HCT116 (cell line): ENCODE results near the gene ASCL1. TPM values are rescaled to one million over a fixed set of nuclear protein-coding genes. Genes with fewer than 3 reads are reported as not detected.
A peak's percentile ranks its signal among the peaks of the same experiment; 100 is the strongest.

Experiments used
- ATAC-seq: fragments of 200-7000 bp; cut with Tn5 transposase; 2 replicates; pipeline ENCODE4 v1.9.1; 2020; ENCODE audit warnings: mild to moderate bottlenecking, moderate library complexity
- BruUV-seq: library from RNA; stranded (reverse); fragments of 400-500 nt; replicated peaks from 2 replicates; lab custom pipeline; 2021; lab: Mats Ljungman, UMichigan
- CTCF ChIA-PET: fragments of 300-600 bp; sonication (Branson Sonifier 250); formaldehyde crosslinking; loops from one replicate; lab custom pipeline; 2021; ENCODE audit warnings: antibody characterized with exemption; lab: Charles Lee
- POLR2A ChIA-PET: fragments of 300-600, 350-600 bp; sonication (Branson Sonifier 250); formaldehyde crosslinking; loops from one replicate; lab custom pipeline; 2021; ENCODE audit warnings: antibody characterized with exemption; lab: Charles Lee
- RAD21 ChIA-PET, 2 experiments: fragments of 300-600 bp; sonication (Branson Sonifier 250); formaldehyde crosslinking; loops; one replicate each; lab custom pipeline; 2023; ENCODE audit warnings: low total read pairs in 2 of 2; ENCODE audit not compliant: uncharacterized antibody in 2 of 2, unreplicated experiment in 2 of 2, low non-redundant PET in 1 of 2; lab: Charles Lee
- DNase-seq: peaks from one replicate; pipeline ENCODE4 v3.0.0-alpha.2; 2010; ENCODE audit warnings: low read depth, low spot score
- H2AFZ ChIP-seq: fragments of 200-600 bp; shearing (Covaris generic), sonication (generic); 2 replicates; pipeline ENCODE4 v1.6.1; 2017; ENCODE audit warnings: low read depth, mixed run types, mixed read lengths, antibody characterized with exemption, low read length; ENCODE audit not compliant: poor library complexity, severe bottlenecking
- H3K27ac ChIP-seq: 2 replicates; pipeline ENCODE4 v1.5.1; 2012; ENCODE audit warnings: low read depth, low read length
- H3K27me3 ChIP-seq: fragments of 200-600 bp; sonication (generic); 2 replicates; pipeline ENCODE4 v1.6.1; 2016; ENCODE audit warnings: mixed run types, low read length, mixed read lengths; ENCODE audit not compliant: insufficient read depth
- H3K36me3 ChIP-seq, 2 experiments: fragments of 200-500 bp in 1 of 2; fragments of 200-600 bp in 1 of 2; sonication (Bioruptor generic) in 1 of 2; sonication (generic) in 1 of 2; 2 replicates each; pipeline versions ENCODE4 v1.5.1 to v1.6.1; 2014 to 2016; ENCODE audit warnings: low read length in 2 of 2, inconsistent platforms in 1 of 2, mixed read lengths in 1 of 2, mixed run types in 1 of 2; ENCODE audit not compliant: insufficient read depth in 2 of 2, control insufficient read depth in 1 of 2
- H3K4me1 ChIP-seq, 2 experiments: fragments of 200-600 bp in 1 of 2; sonication (generic) in 1 of 2; 2 replicates each; pipeline versions ENCODE4 v1.5.1 to v1.6.1; 2012 to 2017; ENCODE audit warnings: low read length in 2 of 2, inconsistent platforms in 1 of 2, mild to moderate bottlenecking in 1 of 2, mixed read lengths in 1 of 2, mixed run types in 1 of 2, moderate library complexity in 1 of 2; ENCODE audit not compliant: insufficient read depth in 2 of 2, control insufficient read depth in 1 of 2
- H3K4me2 ChIP-seq: fragments of 200-600 bp; sonication (generic); 2 replicates; pipeline ENCODE4 v1.6.1; 2017; ENCODE audit warnings: mixed run types, low read length, mixed read lengths
- H3K4me3 ChIP-seq, 2 experiments: fragments of 200-600 bp in 1 of 2; sonication (generic) in 1 of 2; replicated peaks in 1 of 2; 2 replicates each; pipeline ENCODE4 v1.5.1; 2011 to 2016; ENCODE audit warnings: low read length in 2 of 2, control low read depth in 1 of 2, low read depth in 1 of 2, mild to moderate bottlenecking in 1 of 2, mixed read lengths in 1 of 2, mixed run types in 1 of 2
- H3K79me2 ChIP-seq: fragments of 200-600 bp; sonication (generic); 2 replicates; pipeline ENCODE4 v1.6.1; 2017; ENCODE audit warnings: mild to moderate bottlenecking, mixed run types, low read length, moderate library complexity, mixed read lengths; ENCODE audit not compliant: insufficient read depth
- H3K9ac ChIP-seq: fragments of 200-600 bp; sonication (generic); 2 replicates; pipeline ENCODE4 v1.6.1; 2016; ENCODE audit warnings: low read length, mixed read lengths
- H3K9me2 ChIP-seq: fragments of 200-600 bp; sonication (generic), shearing (Covaris generic); 2 replicates; pipeline ENCODE4 v1.6.1; 2017; ENCODE audit warnings: mixed run types, mild to moderate bottlenecking, moderate library complexity; ENCODE audit not compliant: insufficient read depth
- H3K9me3 ChIP-seq, 2 experiments: fragments of 200-500 bp in 1 of 2; fragments of 200-600 bp in 1 of 2; sonication (Bioruptor generic) in 1 of 2; sonication (generic) in 1 of 2; 2 replicates each; pipeline ENCODE4 v1.6.1; 2014 to 2017; ENCODE audit warnings: low read length in 2 of 2, mixed read lengths in 2 of 2, inconsistent platforms in 1 of 2, low read depth in 1 of 2, mild to moderate bottlenecking in 1 of 2, mixed run types in 1 of 2, moderate library complexity in 1 of 2; ENCODE audit not compliant: control insufficient read depth in 1 of 2, insufficient read depth in 1 of 2
- H4K20me1 ChIP-seq: fragments of 200-600 bp; sonication (generic), shearing (Covaris generic); 2 replicates; pipeline ENCODE4 v1.6.1; 2017; ENCODE audit warnings: mixed run types, mild to moderate bottlenecking, moderate library complexity; ENCODE audit not compliant: insufficient read depth
- ATF3 ChIP-seq: IDR thresholded peaks from 2 replicates; pipeline ENCODE4 v1.6.1; 2012
- CBX3 ChIP-seq: IDR thresholded peaks from 2 replicates; pipeline ENCODE4 v1.6.1; 2012; ENCODE audit warnings: low read depth
- CTCF ChIP-seq, 3 experiments: fragments of 200-600 bp in 1 of 3; sonication (generic) in 1 of 3; IDR thresholded peaks in 2 of 3; conservative IDR thresholded peaks in 1 of 3; 2 replicates each; pipeline ENCODE4 v1.5.1; 2012 to 2017; ENCODE audit warnings: low read depth in 2 of 3, low read length in 2 of 3, antibody characterized with exemption in 1 of 3, borderline replicate concordance in 1 of 3, control low read depth in 1 of 3, mild to moderate bottlenecking in 1 of 3, mixed read lengths in 1 of 3, mixed run types in 1 of 3, moderate library complexity in 1 of 3; ENCODE audit not compliant: insufficient read depth in 1 of 3
- ELF1 ChIP-seq: IDR thresholded peaks from 2 replicates; pipeline ENCODE4 v1.6.1; 2012; ENCODE audit warnings: low read depth, borderline replicate concordance
- FOSL1 ChIP-seq: IDR thresholded peaks from 2 replicates; pipeline ENCODE4 v1.6.1; 2012; ENCODE audit warnings: low read depth
- POLR2AphosphoS5 ChIP-seq: IDR thresholded peaks from 2 replicates; pipeline ENCODE4 v1.6.1; 2011; ENCODE audit warnings: mild to moderate bottlenecking, low read depth, low read length, moderate library complexity
- RAD21 ChIP-seq: IDR thresholded peaks from 2 replicates; pipeline ENCODE4 v1.6.1; 2012; ENCODE audit warnings: low read depth, mild to moderate bottlenecking
- ZNF274 ChIP-seq: fragments of 200-500 bp; sonication (Bioruptor generic); IDR thresholded peaks from 2 replicates; pipeline ENCODE4 v1.6.1; 2014; ENCODE audit warnings: mild to moderate bottlenecking, low read depth, low read length, inconsistent platforms
- intact Hi-C: fragments of 100-400 bp; cut with micrococcal nuclease; formaldehyde crosslinking; loops from 2 replicates; pipeline ENCODE4 v1.10.0; 2022
- total RNA-seq: library from RNA; stranded (reverse); gene quantifications from one replicate; pipeline ENCODE4 v1.2.1, GENCODE V29; 2021; ENCODE audit not compliant: unreplicated experiment

The ASCL1 gene
- total RNA-seq, 1 experiment from 2014 or later = not detected

- Histone ChIP-seq H3K4me3 (no peak overlapping the region), H3K9me3 (no peaks in the 10 kb centered on the region), H3K79me2 (no peaks in the 10 kb centered on the region), H3K4me1 (no peaks in the 10 kb centered on the region), H3K9me2 (no peaks in the 10 kb centered on the region), H3K9ac (no peak overlapping the region), H3K27ac (no peak overlapping the region), H3K27me3 (peaks cover 26% of the 10 kb centered on the region), H2AFZ (no peak overlapping the region), H3K4me2 (no peak overlapping the region), H3K36me3 (no peaks in the 10 kb centered on the region), H4K20me1 (no peaks in the 10 kb centered on the region)
- ChIA-PET POLR2A (no interaction called here), RAD21 (interaction anchor here in 1 of 2 experiments (1.3 kb wide), 1 partner anchor 599 kb away, joined by 4 read pairs; no protein-coding TSS in a partner anchor), CTCF (interaction anchor here (0.8 to 1.8 kb wide), 7 partner anchors 560 to 684 kb away, joined by 3 to 19 read pairs (median 4); no protein-coding TSS in a partner anchor)
- TF ChIP-seq RAD21 (peak; percentile 77), ZNF274 (no peak), CTCF (IDR thresholded peaks at IDR 0.05 in 2 of 3, conservative IDR thresholded peaks at IDR 0.05 in 1 of 3; ENCODE audit: borderline replicate concordance in 1 of 3, insufficient read depth in 1 of 3, low read depth in 2 of 3, low read length in 2 of 3) (peak; percentile 63 to 95 (median 84)), POLR2AphosphoS5 (no peak), ELF1 (no peak), FOSL1 (no peak), ATF3 (no peak), CBX3 (no peak)
- BruUV-seq = no TSS peak
- intact Hi-C loops = loop anchor here (1.0 to 5.0 kb wide), 3 partner anchors 553 to 683 kb away; no protein-coding TSS in a partner anchor
- DNase-seq = peak; percentile 23
- peak; percentile 59; the same call in 1 of the 2 replicates for ATAC-seq
Measured at GRCh38 chr12:102948941-102949352, 8.5 kb upstream of the ASCL1 start.
